ENCODE results near the gene KMT2B.

Gene KMT2B

GRCh38 chr19:35724560-35724959 lies 6.8 kb downstream of the KMT2B start:
- TF ChIP-seq CTCF (IDR thresholded peaks at IDR 0.05; ENCODE audit: low read depth, low read length, missing control alignments), result no peak
- in situ Hi-C loops (cut with HindIII; ENCODE audit: low sequenced_read_pairs), result no loop called here
- no peak for DNase-seq (ENCODE audit: low read depth)
- H3K4me3 ChIP-seq (ENCODE audit: low read depth, low read length), result no peak overlapping the region

- in situ Hi-C loops (cut with HindIII; ENCODE audit: low sequenced_read_pairs), result no loop called here
Observed at GRCh38 chr19:35725216-35725861, 7.5 kb downstream of the KMT2B start.

GRCh38 chr19:35727053-35727955 lies 9.5 kb downstream of the KMT2B start:
- TF ChIP-seq CTCF (IDR thresholded peaks at IDR 0.05; ENCODE audit: low read depth, low read length, missing control alignments), result no peak
- H3K4me3 ChIP-seq (ENCODE audit: low read depth, low read length), result no peak overlapping the region
- in situ Hi-C loops (cut with HindIII; ENCODE audit: low sequenced_read_pairs), result no loop called here
- DNase-seq (ENCODE audit: low read depth), result no peak

More at GRCh38 chr19:35725216-35725861, 7.5 kb downstream of the KMT2B start:
- no peak for DNase-seq (ENCODE audit: low read depth)
- no peak for TF ChIP-seq CTCF (IDR thresholded peaks at IDR 0.05; ENCODE audit: low read depth, low read length, missing control alignments)
- H3K4me3 ChIP-seq (ENCODE audit: low read depth, low read length), result no peak overlapping the region

GRCh38 chr19:35727956-35728706 lies 10.3 kb downstream of the KMT2B start:
- H3K4me3 ChIP-seq (ENCODE audit: low read depth, low read length), result no peak overlapping the region
- no peak for DNase-seq (ENCODE audit: low read depth)
- no peak for TF ChIP-seq CTCF (IDR thresholded peaks at IDR 0.05; ENCODE audit: low read depth, low read length, missing control alignments)
- in situ Hi-C loops (cut with HindIII; ENCODE audit: low sequenced_read_pairs), result no loop called here

- TF ChIP-seq CTCF (IDR thresholded peaks at IDR 0.05; ENCODE audit: low read depth, low read length, missing control alignments), result no peak
Observed at GRCh38 chr19:35729021-35729420, 11.2 kb downstream of the KMT2B start.

GRCh38 chr19:35729763-35730162 lies 12.0 kb downstream of the KMT2B start:
- in situ Hi-C loops (cut with HindIII; ENCODE audit: low sequenced_read_pairs), result no loop called here
- no peak overlapping the region for H3K4me3 ChIP-seq (ENCODE audit: low read depth, low read length)
- DNase-seq (ENCODE audit: low read depth), result no peak
- TF ChIP-seq CTCF (IDR thresholded peaks at IDR 0.05; ENCODE audit: low read depth, low read length, missing control alignments), result no peak

More at GRCh38 chr19:35729021-35729420, 11.2 kb downstream of the KMT2B start:
- DNase-seq (ENCODE audit: low read depth), result no peak
- in situ Hi-C loops (cut with HindIII; ENCODE audit: low sequenced_read_pairs), result no loop called here
- no peak overlapping the region for H3K4me3 ChIP-seq (ENCODE audit: low read depth, low read length)
